SK-N-SH treated with all-trans-retinoic acid at 6 μM for 48 hours (cell line): ENCODE measurements around the gene OCA2.

ENCODE experiments used
- ATAC-seq: fragments of 200-7000 bp; cut with Tn5 transposase; 3 replicates; pipeline ENCODE4 v1.9.1; 2020; ENCODE audit warnings: mild to moderate bottlenecking, moderate library complexity
- ARNTL ChIP-seq: fragments of 450-650 bp; formaldehyde crosslinking; IDR thresholded peaks from 2 replicates; pipeline ENCODE4 v1.5.0; 2020; ENCODE audit warnings: low read depth, mild to moderate bottlenecking, moderate library complexity, borderline replicate concordance
- BACH2 ChIP-seq: fragments of 250-450 bp; sonication (Bioruptor Pico); IDR thresholded peaks from 2 replicates; pipeline ENCODE4 v1.9.0; 2021; ENCODE audit warnings: mild to moderate bottlenecking, borderline replicate concordance
- CREB5 ChIP-seq: fragments of 250-450 bp; sonication (Bioruptor Pico); IDR thresholded peaks from 2 replicates; pipeline ENCODE4 v1.5.1; 2020; ENCODE audit warnings: low read depth, mild to moderate bottlenecking, moderate library complexity
- CSDC2 ChIP-seq: fragments of 250-450 bp; sonication (Bioruptor Pico); IDR thresholded peaks from 2 replicates; pipeline ENCODE4 v1.5.0; 2020; ENCODE audit warnings: mild to moderate bottlenecking, moderate library complexity
- CSRNP3 ChIP-seq: fragments of 250-450 bp; sonication (Bioruptor Pico); IDR thresholded peaks from 2 replicates; pipeline ENCODE4 v1.5.1; 2021; ENCODE audit warnings: mild to moderate bottlenecking, moderate library complexity
- GLIS3 ChIP-seq: fragments of 250-450 bp; sonication (Bioruptor Pico); IDR thresholded peaks from 2 replicates; pipeline ENCODE4 v1.5.0; 2020; ENCODE audit warnings: mild to moderate bottlenecking, moderate library complexity
- ISL1 ChIP-seq: fragments of 250-450 bp; sonication (Bioruptor Pico); IDR thresholded peaks from 2 replicates; pipeline ENCODE4 v2.1.2; 2022; ENCODE audit warnings: mild to moderate bottlenecking, moderate library complexity
- OSR1 ChIP-seq: fragments of 250-450 bp; sonication (Bioruptor Pico); IDR thresholded peaks from 2 replicates; pipeline ENCODE4 v1.8.0; 2022; ENCODE audit warnings: moderate library complexity, mild to moderate bottlenecking, inconsistent platforms
- PATZ1 ChIP-seq: fragments of 250-450 bp; sonication (Bioruptor Pico); IDR thresholded peaks from 2 replicates; pipeline ENCODE4 v1.8.0; 2020; ENCODE audit warnings: mild to moderate bottlenecking, moderate library complexity, borderline replicate concordance
- POU6F1 ChIP-seq: fragments of 250-450 bp; sonication (Bioruptor Pico); IDR thresholded peaks from 2 replicates; pipeline ENCODE4 v1.8.0; 2021; ENCODE audit warnings: low read depth, mild to moderate bottlenecking, moderate library complexity, borderline replicate concordance
- PPARA ChIP-seq: fragments of 250-450 bp; sonication (Bioruptor Pico); IDR thresholded peaks from 2 replicates; pipeline ENCODE4 v1.5.0; 2020; ENCODE audit warnings: mild to moderate bottlenecking, borderline replicate concordance
- RARB ChIP-seq: fragments of 250-450 bp; sonication (Bioruptor Pico); IDR thresholded peaks from 2 replicates; pipeline ENCODE4 v1.8.0; 2021; ENCODE audit warnings: mild to moderate bottlenecking, moderate library complexity
- SNAI2 ChIP-seq: fragments of 250-450 bp; sonication (Bioruptor Pico); IDR thresholded peaks from 2 replicates; pipeline ENCODE4 v1.5.0; 2020; ENCODE audit warnings: mild to moderate bottlenecking, moderate library complexity
- TCF4 ChIP-seq: fragments of 250-450 bp; sonication (Bioruptor Pico); IDR thresholded peaks from 2 replicates; pipeline ENCODE4 v1.8.0; 2021; ENCODE audit warnings: mild to moderate bottlenecking, moderate library complexity, borderline replicate concordance
- TOX ChIP-seq: fragments of 250-450 bp; sonication (Bioruptor Pico); IDR thresholded peaks from 2 replicates; pipeline ENCODE4 v1.8.0; 2021; ENCODE audit warnings: mild to moderate bottlenecking, moderate library complexity, borderline replicate concordance
- TSHZ2 ChIP-seq: fragments of 250-450 bp; sonication (Bioruptor Pico); IDR thresholded peaks from 2 replicates; pipeline ENCODE4 v1.5.0; 2020; ENCODE audit warnings: mild to moderate bottlenecking, moderate library complexity
- ZC3H10 ChIP-seq: fragments of 250-450 bp; sonication (Bioruptor Pico); IDR thresholded peaks from 2 replicates; pipeline ENCODE4 v1.5.1; 2021; ENCODE audit warnings: mild to moderate bottlenecking, moderate library complexity
- ZFP30 ChIP-seq: fragments of 450-650 bp; formaldehyde crosslinking; IDR thresholded peaks from 2 replicates; pipeline ENCODE4 v1.5.0; 2022; ENCODE audit warnings: mild to moderate bottlenecking, moderate library complexity
- ZNF70 ChIP-seq: fragments of 450-650 bp; formaldehyde crosslinking; IDR thresholded peaks from 2 replicates; pipeline ENCODE4 v1.5.0; 2020; ENCODE audit warnings: mild to moderate bottlenecking, moderate library complexity

OCA2 gene

GRCh38 chr15:28103831-28104230 is 4.7 kb upstream of the OCA2 start:
- no peak for ATAC-seq
- TF ChIP-seq OSR1 (CRISPR knock-in tag) (no peak), RARB (CRISPR knock-in tag) (no peak), TCF4 (no peak), ZC3H10 (CRISPR knock-in tag) (no peak), ZFP30 (CRISPR knock-in tag) (no peak), ARNTL (CRISPR knock-in tag) (no peak), CREB5 (CRISPR knock-in tag) (no peak), TOX (CRISPR knock-in tag) (no peak), GLIS3 (no peak), ZNF70 (CRISPR knock-in tag) (no peak), PPARA (CRISPR knock-in tag) (no peak), SNAI2 (no peak), PATZ1 (CRISPR knock-in tag) (no peak), TSHZ2 (CRISPR knock-in tag) (no peak), BACH2 (CRISPR knock-in tag) (no peak), CSDC2 (CRISPR knock-in tag) (no peak)

GRCh38 chr15:28101983-28102441 is 2.9 kb upstream of the OCA2 start:
- ATAC-seq, result no peak
- TF ChIP-seq ISL1 (CRISPR knock-in tag) (no peak), ZC3H10 (CRISPR knock-in tag) (no peak), CSRNP3 (no peak), ARNTL (CRISPR knock-in tag) (no peak)

- no peak for TF ChIP-seq TCF4
- no peak for TF ChIP-seq ISL1 (CRISPR knock-in tag)
- TF ChIP-seq POU6F1 (CRISPR knock-in tag), result no peak
- no peak for TF ChIP-seq GLIS3
- TF ChIP-seq TSHZ2 (CRISPR knock-in tag), result no peak
These were observed 2.1 kb upstream of the OCA2 start for GRCh38 chr15:28101201-28101600.

More at GRCh38 chr15:28101201-28101600, 2.1 kb upstream of the OCA2 start:
- ATAC-seq, result no peak
